CD4-positive, alpha-beta T cell treated with Interleukin-17A for 1 hour (primary cell): ENCODE measurements around the gene ENOSF1.
"Not testable (repeated sequence)": the region's sequence is repeated elsewhere in the genome, so short reads cannot be mapped to it uniquely, and the experiment has no call there.

Experiments
- DNase-seq: peaks from one replicate; pipeline ENCODE4 v3.0.0-alpha.2; 2020

Gene ENOSF1

GRCh38 chr18:712401-713134 lies at the start of gene ENOSF1:
Gene ENOSF1 (minus strand): TSS chr18:712630. CDS start chr18:712587, 43 bp downstream.
- peak; percentile 89 for DNase-seq

DNA sequence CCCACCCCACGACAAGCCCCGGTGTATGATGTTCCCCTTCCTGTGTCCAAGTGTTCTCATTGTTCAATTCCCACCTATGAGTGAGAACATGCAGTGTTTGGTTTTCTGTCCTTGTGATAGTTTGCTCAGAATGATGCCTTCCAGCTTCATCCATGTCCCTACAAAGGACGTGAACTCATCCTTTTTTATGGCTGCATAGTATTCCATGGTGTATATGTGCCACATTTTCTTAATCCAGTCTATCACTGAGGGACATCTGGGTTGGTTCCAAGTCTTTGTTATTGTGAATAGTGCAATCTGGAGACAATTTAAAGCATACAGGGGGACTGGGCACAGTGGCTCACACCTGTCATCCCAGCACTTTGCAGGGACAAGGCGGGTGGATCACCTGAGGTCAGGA lies 47.4 kb upstream of the ENOSF1 start:
- DNase-seq = not testable (repeated sequence)

DNA sequence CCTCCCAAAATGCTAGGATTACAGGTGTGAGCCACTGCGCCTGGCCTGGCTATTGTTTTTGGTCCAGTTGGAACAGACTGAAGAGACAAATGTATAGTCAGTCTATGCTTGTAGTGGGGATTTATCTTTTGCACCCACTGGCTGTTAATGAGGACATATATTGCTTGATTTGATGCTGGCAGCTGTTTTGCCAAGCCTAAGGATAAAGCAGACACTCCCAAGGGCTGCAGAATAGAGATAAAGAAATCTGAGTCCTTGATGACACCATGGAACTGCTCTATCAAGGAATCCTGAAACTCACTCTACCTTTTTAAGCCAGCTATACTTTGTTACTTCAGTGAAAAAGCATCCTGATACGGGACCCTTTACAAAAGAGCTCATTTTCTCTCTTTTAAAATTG lies 43.1 kb upstream of the ENOSF1 start:
- no peak for DNase-seq

GRCh38 chr18:754656-755055 lies 42.2 kb upstream of the ENOSF1 start:
- no peak for DNase-seq

- no peak for DNase-seq
These were observed 38.0 kb upstream of the ENOSF1 start for GRCh38 chr18:750456-750855.

GRCh38 chr18:744832-745597 lies 32.6 kb upstream of the ENOSF1 start:
- DNase-seq = no peak

- DNase-seq = peak; percentile 70
These were observed 29.6 kb upstream of the ENOSF1 start for GRCh38 chr18:741931-742512.

DNA sequence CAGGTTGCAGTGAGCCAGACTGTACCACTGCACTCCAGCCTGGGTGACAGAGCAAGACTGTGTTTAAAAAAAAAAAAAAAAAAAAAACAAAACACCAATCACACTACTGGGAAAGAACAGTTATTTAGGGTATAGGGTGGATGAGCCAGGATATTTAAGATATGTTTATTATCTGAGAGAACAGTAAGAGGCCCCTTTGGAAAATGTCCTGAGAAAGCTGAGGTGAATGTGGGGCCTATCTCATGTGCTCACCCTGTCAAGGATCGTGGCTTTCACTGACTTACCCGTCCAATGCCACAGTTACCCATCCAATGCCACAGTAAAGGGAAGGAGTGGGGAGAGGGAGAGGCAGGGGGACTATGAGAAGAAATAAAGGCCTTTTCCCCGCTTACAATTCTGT lies 19.9 kb upstream of the ENOSF1 start:
- DNase-seq = no peak

GRCh38 chr18:731185-731584 lies 18.8 kb upstream of the ENOSF1 start:
- DNase-seq = no peak

DNA sequence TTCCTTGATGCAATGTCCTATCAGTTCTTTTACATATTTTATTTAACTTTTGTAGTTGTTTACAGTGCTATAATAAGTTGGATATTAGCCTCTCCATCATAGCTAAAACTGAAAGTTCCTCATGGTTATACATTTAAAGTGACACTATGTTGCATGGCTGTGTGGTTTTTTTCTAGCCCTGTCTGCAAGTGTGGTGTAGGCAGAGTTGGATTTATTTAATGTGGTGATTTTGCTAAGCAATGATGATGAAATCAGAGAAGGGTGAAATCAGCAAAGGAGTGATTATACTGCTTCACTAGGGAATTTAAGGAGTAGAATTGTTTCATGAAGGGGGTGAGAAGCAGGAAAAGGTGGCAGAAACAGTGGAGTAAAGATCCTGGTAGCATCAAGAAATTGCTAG lies 18.3 kb upstream of the ENOSF1 start:
- no peak for DNase-seq

GRCh38 chr18:730120-730519 lies 17.7 kb upstream of the ENOSF1 start:
- DNase-seq = not testable (repeated sequence)

DNA sequence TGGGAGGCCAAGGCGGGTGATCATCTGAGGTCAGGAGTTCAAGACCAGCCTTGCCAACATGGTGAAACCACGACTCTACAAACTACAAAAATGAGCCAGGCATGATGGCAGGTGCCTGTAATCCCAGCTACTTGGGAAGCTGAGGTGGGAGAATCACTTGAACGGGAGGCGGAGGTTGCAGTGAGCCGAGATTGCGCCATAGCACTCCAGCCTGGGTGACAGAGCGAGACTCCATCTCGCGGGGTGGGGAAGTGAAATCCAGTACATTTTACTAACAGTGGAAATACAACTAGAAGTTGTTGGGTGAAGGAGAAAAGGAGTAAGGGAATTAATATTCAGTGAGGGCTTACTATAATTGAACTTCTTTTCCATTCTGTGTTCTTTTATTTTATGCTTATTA lies 13.2 kb upstream of the ENOSF1 start:
- DNase-seq = no peak

GRCh38 chr18:723541-724080 lies 11.2 kb upstream of the ENOSF1 start:
- no peak for DNase-seq

DNA sequence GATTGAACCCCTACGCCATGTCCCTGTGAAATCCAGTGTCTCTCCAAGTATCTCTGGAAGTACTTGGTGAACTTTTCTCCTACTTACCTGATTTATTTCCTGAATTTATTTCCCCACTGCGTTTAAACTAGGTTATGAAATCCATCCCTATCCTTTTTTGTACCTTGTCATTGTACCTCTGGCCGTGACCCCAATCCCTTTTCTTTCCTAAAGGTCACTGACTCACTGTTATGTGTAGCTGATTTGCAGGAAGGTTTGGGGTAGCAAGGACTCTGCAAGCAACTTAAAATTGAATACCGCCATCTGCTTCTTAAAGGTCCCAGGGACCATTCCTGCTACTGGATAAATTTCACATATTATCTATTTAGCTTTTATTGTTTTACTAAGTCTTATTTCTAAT lies 4.6 kb upstream of the ENOSF1 start:
- DNase-seq = no peak

- DNase-seq = no peak
These were observed 3.2 kb upstream of the ENOSF1 start for GRCh38 chr18:715626-716025.

GRCh38 chr18:713135-713490 lies 683 bp upstream of the ENOSF1 start:
- no peak for DNase-seq

- DNase-seq = peak; percentile 81
These were observed 601 bp downstream of the ENOSF1 start for GRCh38 chr18:711657-712400.

DNA sequence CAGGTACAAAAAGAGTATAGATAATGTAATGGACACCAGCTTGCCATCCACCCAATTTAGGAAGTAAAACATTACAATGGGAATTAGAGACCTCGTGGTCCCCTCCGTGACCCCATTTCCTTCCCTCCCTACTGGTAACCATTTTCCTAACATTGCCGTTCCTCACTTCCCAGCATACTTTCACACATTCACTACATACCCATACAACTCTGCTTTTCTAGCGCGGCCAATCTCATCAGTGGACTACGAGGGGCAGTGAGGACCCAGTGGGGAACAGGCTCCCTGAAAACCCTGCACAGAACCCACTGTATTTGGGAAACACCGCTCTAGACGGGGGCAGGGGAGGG lies 1.1 kb downstream of the ENOSF1 start:
- no peak for DNase-seq

GRCh38 chr18:710418-711300 lies 1.8 kb downstream of the ENOSF1 start:
- no peak for DNase-seq

DNA sequence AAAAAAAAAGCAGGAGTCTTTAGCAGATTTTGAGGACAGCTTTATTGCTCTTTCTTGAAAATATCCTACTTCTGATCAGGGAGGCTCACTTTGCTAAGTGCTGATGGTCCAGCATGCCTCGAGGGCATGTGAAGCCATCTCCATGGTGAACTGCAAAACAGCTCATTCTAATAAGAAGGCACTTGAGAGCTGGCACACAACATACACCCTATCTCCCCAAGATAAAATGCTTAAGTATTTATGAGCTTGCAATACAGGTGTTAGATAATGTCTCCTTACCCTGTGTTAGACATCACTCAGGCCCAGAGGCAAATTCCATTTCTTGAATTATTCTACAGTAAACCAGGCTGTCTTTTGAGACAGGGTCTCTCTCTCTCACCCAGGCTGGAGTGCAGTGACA lies 2.7 kb downstream of the ENOSF1 start:
- DNase-seq = no peak

- no peak for DNase-seq
These were observed 4.3 kb downstream of the ENOSF1 start for GRCh38 chr18:708096-708495.

DNA sequence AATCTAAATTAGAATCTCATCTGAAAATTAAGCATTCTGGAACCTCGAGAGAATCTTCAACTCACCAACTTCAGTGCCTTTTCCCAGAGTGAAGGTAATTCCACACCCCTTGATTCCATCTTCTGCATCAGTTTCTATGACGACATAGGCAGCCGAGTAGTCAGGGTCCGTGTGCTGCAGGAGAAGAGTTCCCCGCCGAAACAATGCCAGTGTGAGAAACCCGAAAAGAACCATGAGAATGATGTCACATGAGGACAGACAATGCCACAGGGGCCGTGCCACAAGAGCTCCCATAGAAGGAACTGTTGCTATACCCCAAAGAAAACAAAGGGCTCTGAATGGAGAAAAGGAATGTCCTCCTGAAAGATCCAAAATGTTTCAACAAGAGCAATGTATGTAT lies 6.0 kb downstream of the ENOSF1 start:
- no peak for DNase-seq
